Vagina (tissue), 2 donors: ENCODE results near the gene SCAF11.
"Not testable (repeated sequence)": the region's sequence is repeated elsewhere in the genome, so short reads cannot be mapped to it uniquely, and the experiment has no call there.

Experiments
- CTCF ChIP-seq, 3 experiments: fragments of 450-650 bp in 2 of 3; fragments of 200-600 bp in 1 of 3; sonication (generic) in 1 of 3; IDR thresholded peaks; one replicate each; pipeline ENCODE4 v1.5.1; 2017 to 2019; ENCODE audit warnings: antibody characterized with exemption in 3 of 3, mild to moderate bottlenecking in 2 of 3, moderate library complexity in 2 of 3
- POLR2AphosphoS5 ChIP-seq, 2 donors: sonication (generic); formaldehyde crosslinking; IDR thresholded peaks; one replicate each; pipeline ENCODE4 v1.9.0; 2017; ENCODE audit warnings: antibody characterized with exemption in 2 of 2, mild to moderate bottlenecking in 2 of 2, low read depth in 1 of 2; ENCODE audit not compliant: insufficient read depth in 1 of 2

GRCh38 chr12:46017866-46018375, 27.5 kb upstream of the SCAF11 start:
- not testable (repeated sequence) for TF ChIP-seq CTCF (IDR thresholded peaks at IDR 0.05); POLR2AphosphoS5 (IDR thresholded peaks at IDR 0.05; ENCODE audit: insufficient read depth in 1 of 2, low read depth in 1 of 2)
